Measurements from ENCODE around the gene FOXI1. TPM values are rescaled to one million over a fixed set of nuclear protein-coding genes. Genes with fewer than 3 reads are reported as not detected.

The FOXI1 gene
- total and polyA plus RNA-seq, 7 donors: 0.06 TPM; not detected in 6

- no peak for DNase-seq
- intact Hi-C loops (cut with DNase I): no loop called here
- WGBS, 2 donors: 89 to 90% methylated on average over 14 of the region's 14 CpGs
Observed at GRCh38 chr5:170141636-170142035, 35.9 kb downstream of the FOXI1 start.

GRCh38 chr5:170142196-170142595, 36.5 kb downstream of the FOXI1 start:
- DNase-seq: no peak
- H3K27me3 ChIP-seq: no peaks in the 10 kb centered on the region
- no peaks in the 10 kb centered on the region for H3K36me3 ChIP-seq
- TF ChIP-seq CTCF (IDR thresholded peaks at IDR 0.05): no peak
- TF ChIP-seq EP300 (IDR thresholded peaks at IDR 0.05): no peak
- TF ChIP-seq POLR2A (IDR thresholded peaks at IDR 0.05): no peak
- no peak for TF ChIP-seq POLR2AphosphoS5 (IDR thresholded peaks at IDR 0.05)
- no peaks in the 10 kb centered on the region for H3K9me3 ChIP-seq
- WGBS, 2 donors: 95 to 100% methylated on average over 1 of the region's 1 CpG
- no peak overlapping the region for H3K4me3 ChIP-seq
- H3K27ac ChIP-seq: no peak overlapping the region
- H3K4me1 ChIP-seq: no peaks in the 10 kb centered on the region
- intact Hi-C loops (cut with DNase I): no loop called here

More at GRCh38 chr5:170141636-170142035, 35.9 kb downstream of the FOXI1 start:
- H3K4me1 ChIP-seq: no peaks in the 10 kb centered on the region
- no peaks in the 10 kb centered on the region for H3K9me3 ChIP-seq
- TF ChIP-seq POLR2A (IDR thresholded peaks at IDR 0.05) (no peak), EP300 (IDR thresholded peaks at IDR 0.05) (no peak), CTCF (IDR thresholded peaks at IDR 0.05) (no peak), POLR2AphosphoS5 (IDR thresholded peaks at IDR 0.05) (no peak)
- H3K27ac ChIP-seq: no peak overlapping the region
- H3K36me3 ChIP-seq: no peaks in the 10 kb centered on the region
- no peaks in the 10 kb centered on the region for H3K27me3 ChIP-seq
- H3K4me3 ChIP-seq: no peak overlapping the region

- intact Hi-C loops (cut with DNase I): no loop called here
- no peaks in the 10 kb centered on the region for H3K9me3 ChIP-seq
- no peaks in the 10 kb centered on the region for H3K27me3 ChIP-seq
- no peak for TF ChIP-seq POLR2A (IDR thresholded peaks at IDR 0.05)
- TF ChIP-seq POLR2AphosphoS5 (IDR thresholded peaks at IDR 0.05): no peak
- no peak for DNase-seq
- H3K4me3 ChIP-seq: no peak overlapping the region
- H3K27ac ChIP-seq: no peak overlapping the region
- H3K36me3 ChIP-seq: no peaks in the 10 kb centered on the region
- H3K4me1 ChIP-seq: no peaks in the 10 kb centered on the region
- WGBS, 2 donors: 69 to 82% methylated on average over 7 of the region's 7 CpGs
Observed at GRCh38 chr5:170143091-170143490, 37.4 kb downstream of the FOXI1 start.

- Histone ChIP-seq H3K4me3 (no peak overlapping the region), H3K4me1 (no peaks in the 10 kb centered on the region), H3K36me3 (no peaks in the 10 kb centered on the region), H3K27me3 (no peaks in the 10 kb centered on the region), H3K9me3 (no peaks in the 10 kb centered on the region), H3K27ac (no peak overlapping the region)
- WGBS, 2 donors: 84 to 92% methylated on average over 2 of the region's 2 CpGs
- TF ChIP-seq POLR2A (IDR thresholded peaks at IDR 0.05) (no peak), POLR2AphosphoS5 (IDR thresholded peaks at IDR 0.05) (no peak), CTCF (IDR thresholded peaks at IDR 0.05) (no peak), EP300 (IDR thresholded peaks at IDR 0.05) (no peak)
- intact Hi-C loops (cut with DNase I): no loop called here
- no peak for DNase-seq
Observed at GRCh38 chr5:170143710-170144109, 38.0 kb downstream of the FOXI1 start.

DNA sequence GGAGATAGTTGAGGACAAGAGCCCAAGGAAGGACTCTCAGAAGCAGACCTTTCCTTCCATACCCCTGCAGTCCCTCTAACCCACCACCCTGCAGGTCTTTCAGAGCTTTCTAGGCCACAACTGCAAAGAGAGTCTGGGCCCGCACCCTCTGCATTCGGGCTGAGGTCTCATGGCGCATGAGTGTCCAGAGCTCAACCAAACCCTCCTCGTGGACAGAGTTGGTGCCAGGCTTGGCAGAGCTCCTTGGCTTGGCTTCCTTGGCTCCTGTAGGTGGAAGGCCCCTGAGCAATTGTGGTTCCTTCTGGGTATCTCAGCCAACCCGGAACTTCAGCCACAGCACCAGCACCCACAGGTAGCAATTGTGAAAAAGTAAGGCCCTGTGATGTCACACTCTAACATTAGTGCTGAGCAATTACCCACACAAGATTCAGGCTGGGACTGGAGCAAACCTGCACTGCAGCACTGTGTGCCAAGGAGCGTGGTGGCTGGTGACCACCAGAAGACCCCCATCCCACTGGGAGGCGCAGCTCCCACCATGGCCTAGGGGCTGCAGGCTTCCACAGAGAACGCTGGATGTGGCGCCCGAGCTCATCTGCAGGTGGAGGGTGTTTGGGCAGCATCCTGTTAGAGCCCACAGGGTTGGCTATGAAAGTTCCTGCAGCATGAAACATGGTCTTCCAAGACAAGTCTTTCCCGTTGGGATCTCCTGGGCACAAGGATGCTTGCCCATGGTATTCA, 38.8 kb downstream of the FOXI1 start:
- WGBS, 2 donors: 84% methylated on average over 11 of the region's 11 CpGs
- no peaks in the 10 kb centered on the region for H3K9me3 ChIP-seq
- H3K36me3 ChIP-seq: no peaks in the 10 kb centered on the region
- DNase-seq: no peak
- H3K27me3 ChIP-seq: no peaks in the 10 kb centered on the region
- H3K27ac ChIP-seq: no peak overlapping the region
- H3K4me1 ChIP-seq: no peaks in the 10 kb centered on the region
- intact Hi-C loops (cut with DNase I): no loop called here
- TF ChIP-seq POLR2AphosphoS5 (IDR thresholded peaks at IDR 0.05): no peak
- no peak for TF ChIP-seq CTCF (IDR thresholded peaks at IDR 0.05)
- no peak for TF ChIP-seq EP300 (IDR thresholded peaks at IDR 0.05)
- TF ChIP-seq POLR2A (IDR thresholded peaks at IDR 0.05): no peak
- no peak overlapping the region for H3K4me3 ChIP-seq
